ENCODE data around the gene PEA15. TPM values are rescaled to one million over a fixed set of nuclear protein-coding genes. Genes with fewer than 3 reads are reported as not detected.

PEA15 gene
- total and polyA plus RNA-seq, 10 of the 15 experiments (the other 5 are each of a cell fraction or from before 2014, with no cell fraction given) = 15.1 to 269 (median 65.6) TPM

DNA sequence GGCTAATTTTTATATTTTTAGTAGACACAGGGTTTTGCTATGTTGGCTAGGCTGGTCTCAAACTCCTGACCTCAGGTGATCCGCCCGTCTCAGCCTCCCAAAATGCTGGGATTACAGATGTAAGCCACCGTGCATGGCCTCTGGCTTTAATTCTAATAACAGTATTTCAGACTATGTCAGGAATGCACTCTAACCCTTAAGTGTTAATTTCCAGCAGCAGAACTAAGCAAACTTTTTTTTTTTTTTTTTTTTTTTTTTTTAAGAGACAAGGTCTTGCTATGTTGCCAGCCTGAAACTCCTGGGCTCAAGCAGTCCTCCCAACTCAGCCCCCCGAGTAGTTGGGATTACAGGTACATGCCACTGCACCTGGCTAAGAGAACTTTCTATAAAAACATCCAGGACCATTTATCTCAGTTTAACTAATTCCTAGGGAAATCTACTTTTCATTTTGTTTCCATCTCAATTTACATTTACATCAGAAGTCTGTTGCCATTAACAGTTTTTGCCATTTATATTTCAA is 50.7 kb downstream of the PEA15 start:
- Histone ChIP-seq H3K4me1 (ENCODE audit: control insufficient read depth, insufficient read depth, low read length) (no peaks in the 10 kb centered on the region), H3K4me3 (no peak overlapping the region), H3K27me3 (replicated peaks in 1 of 2; ENCODE audit: control insufficient read depth in 2 of 2, insufficient read depth in 2 of 2, low read length in 1 of 2) (no peaks in the 10 kb centered on the region), H3K9me3 (replicated peaks; ENCODE audit: control insufficient read depth, insufficient read depth, low read length) (no peaks in the 10 kb centered on the region), H2AFZ (ENCODE audit: control insufficient read depth, low read depth, low read length) (no peak overlapping the region), H3K9ac (ENCODE audit: control insufficient read depth, insufficient read depth, low read length) (no peak overlapping the region), H3K79me2 (ENCODE audit: control insufficient read depth, insufficient read depth, low read length) (peaks cover 26% of the 10 kb centered on the region), H3K27ac (ENCODE audit: control insufficient read depth, insufficient read depth) (no peak overlapping the region), H3K4me2 (ENCODE audit: control insufficient read depth, insufficient read depth) (no peak overlapping the region), H4K20me1 (ENCODE audit: control insufficient read depth, insufficient read depth) (no peaks in the 10 kb centered on the region), H3K36me3 (ENCODE audit: control insufficient read depth in 2 of 2, insufficient read depth in 2 of 2, low read length in 1 of 2) (no peaks in the 10 kb centered on the region; a peak in 1 of 4 replicates)
- no peak for ATAC-seq
- in situ Hi-C loops (cut with MboI) = no loop called here
- CTCF ChIA-PET = interaction anchor here (0.6 to 10.6 kb wide), 7 partner anchors 14 to 150 kb away, joined by 3 to 273 read pairs (median 8); partner anchors contain the start of gene CASQ1
- RAD21 ChIA-PET (ENCODE audit: unreplicated experiment) = interaction anchor here (1.7 to 6.0 kb wide), 3 partner anchors 36 to 65 kb away, joined by 5 to 128 read pairs (median 6); partner anchors contain the start of gene CASQ1
- SMC1A ChIA-PET (ENCODE audit: uncharacterized antibody, unreplicated experiment) = interaction anchor here (0.9 to 9.5 kb wide), 5 partner anchors 11 to 37 kb away, joined by 3 to 98 read pairs (median 9); no protein-coding TSS in a partner anchor
- intact Hi-C loops (cut with micrococcal nuclease; ENCODE audit: unreplicated experiment) = no loop called here
- no peak for DNase-seq (ENCODE audit: low read depth, low spot score)
- POLR2A ChIA-PET = no interaction called here
- TF ChIP-seq BACH1 (IDR thresholded peaks at IDR 0.05; ENCODE audit: borderline replicate concordance) = no peak
- no peak for TF ChIP-seq MXI1 (IDR thresholded peaks at IDR 0.05; ENCODE audit: low read depth, low read length)
- TF ChIP-seq CEBPB (IDR thresholded peaks at IDR 0.05; ENCODE audit: borderline replicate concordance in 1 of 2, low read depth in 2 of 2, low read length in 2 of 2) = no peak
- TF ChIP-seq, protein P1, sequence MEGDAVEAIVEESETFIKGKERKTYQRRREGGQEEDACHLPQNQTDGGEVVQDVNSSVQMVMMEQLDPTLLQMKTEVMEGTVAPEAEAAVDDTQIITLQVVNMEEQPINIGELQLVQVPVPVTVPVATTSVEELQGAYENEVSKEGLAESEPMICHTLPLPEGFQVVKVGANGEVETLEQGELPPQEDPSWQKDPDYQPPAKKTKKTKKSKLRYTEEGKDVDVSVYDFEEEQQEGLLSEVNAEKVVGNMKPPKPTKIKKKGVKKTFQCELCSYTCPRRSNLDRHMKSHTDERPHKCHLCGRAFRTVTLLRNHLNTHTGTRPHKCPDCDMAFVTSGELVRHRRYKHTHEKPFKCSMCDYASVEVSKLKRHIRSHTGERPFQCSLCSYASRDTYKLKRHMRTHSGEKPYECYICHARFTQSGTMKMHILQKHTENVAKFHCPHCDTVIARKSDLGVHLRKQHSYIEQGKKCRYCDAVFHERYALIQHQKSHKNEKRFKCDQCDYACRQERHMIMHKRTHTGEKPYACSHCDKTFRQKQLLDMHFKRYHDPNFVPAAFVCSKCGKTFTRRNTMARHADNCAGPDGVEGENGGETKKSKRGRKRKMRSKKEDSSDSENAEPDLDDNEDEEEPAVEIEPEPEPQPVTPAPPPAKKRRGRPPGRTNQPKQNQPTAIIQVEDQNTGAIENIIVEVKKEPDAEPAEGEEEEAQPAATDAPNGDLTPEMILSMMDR (IDR thresholded peaks at IDR 0.05 in 2 of 3, conservative IDR thresholded peaks at IDR 0.05 in 1 of 3; ENCODE audit: control insufficient read depth in 2 of 3, extremely low read depth in 1 of 3, insufficient read depth in 1 of 3, low read depth in 3 of 3, low read length in 3 of 3) = no peak
- TF ChIP-seq EED (IDR thresholded peaks at IDR 0.05; ENCODE audit: low read depth) = no peak
- TF ChIP-seq GABPA (IDR thresholded peaks at IDR 0.05; ENCODE audit: low read depth) = no peak
- no peak for TF ChIP-seq RCOR1 (conservative IDR thresholded peaks at IDR 0.05; ENCODE audit: low read depth, low read length)
- TF ChIP-seq, protein P2, sequence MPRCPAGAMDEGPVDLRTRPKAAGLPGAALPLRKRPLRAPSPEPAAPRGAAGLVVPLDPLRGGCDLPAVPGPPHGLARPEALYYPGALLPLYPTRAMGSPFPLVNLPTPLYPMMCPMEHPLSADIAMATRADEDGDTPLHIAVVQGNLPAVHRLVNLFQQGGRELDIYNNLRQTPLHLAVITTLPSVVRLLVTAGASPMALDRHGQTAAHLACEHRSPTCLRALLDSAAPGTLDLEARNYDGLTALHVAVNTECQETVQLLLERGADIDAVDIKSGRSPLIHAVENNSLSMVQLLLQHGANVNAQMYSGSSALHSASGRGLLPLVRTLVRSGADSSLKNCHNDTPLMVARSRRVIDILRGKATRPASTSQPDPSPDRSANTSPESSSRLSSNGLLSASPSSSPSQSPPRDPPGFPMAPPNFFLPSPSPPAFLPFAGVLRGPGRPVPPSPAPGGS (IDR thresholded peaks at IDR 0.05; ENCODE audit: borderline replicate concordance, insufficient read depth, low read depth, low read length, poor library complexity, severe bottlenecking) = no peak
- no peak for TF ChIP-seq POLR2AphosphoS2 (IDR thresholded peaks at IDR 0.05; ENCODE audit: low read depth, low read length)
- TF ChIP-seq SIX5 (IDR thresholded peaks at IDR 0.05; ENCODE audit: low read depth, low read length, severe bottlenecking) = no peak
- TF ChIP-seq FOXM1 (IDR thresholded peaks at IDR 0.05; ENCODE audit: low read depth, low read length) = no peak
- no peak for TF ChIP-seq ZNF217 (IDR thresholded peaks at IDR 0.05)
- TF ChIP-seq, protein P3, sequence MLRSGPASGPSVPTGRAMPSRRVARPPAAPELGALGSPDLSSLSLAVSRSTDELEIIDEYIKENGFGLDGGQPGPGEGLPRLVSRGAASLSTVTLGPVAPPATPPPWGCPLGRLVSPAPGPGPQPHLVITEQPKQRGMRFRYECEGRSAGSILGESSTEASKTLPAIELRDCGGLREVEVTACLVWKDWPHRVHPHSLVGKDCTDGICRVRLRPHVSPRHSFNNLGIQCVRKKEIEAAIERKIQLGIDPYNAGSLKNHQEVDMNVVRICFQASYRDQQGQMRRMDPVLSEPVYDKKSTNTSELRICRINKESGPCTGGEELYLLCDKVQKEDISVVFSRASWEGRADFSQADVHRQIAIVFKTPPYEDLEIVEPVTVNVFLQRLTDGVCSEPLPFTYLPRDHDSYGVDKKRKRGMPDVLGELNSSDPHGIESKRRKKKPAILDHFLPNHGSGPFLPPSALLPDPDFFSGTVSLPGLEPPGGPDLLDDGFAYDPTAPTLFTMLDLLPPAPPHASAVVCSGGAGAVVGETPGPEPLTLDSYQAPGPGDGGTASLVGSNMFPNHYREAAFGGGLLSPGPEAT (IDR thresholded peaks at IDR 0.05; ENCODE audit: low read depth) = no peak
- no peak for TF ChIP-seq ZSCAN29 (IDR thresholded peaks at IDR 0.05)
- TF ChIP-seq ETV6 (conservative IDR thresholded peaks at IDR 0.05 in 1 of 2, IDR thresholded peaks at IDR 0.05 in 1 of 2; ENCODE audit: borderline replicate concordance in 1 of 2, low read depth in 1 of 2) = no peak
- TF ChIP-seq STAT3 (IDR thresholded peaks at IDR 0.05; ENCODE audit: low read depth, low read length) = no peak
- TF ChIP-seq RUNX3 (IDR thresholded peaks at IDR 0.05; ENCODE audit: low read length) = no peak
- FAIRE-seq = no peak
- WGBS (ENCODE audit: insufficient coverage, insufficient replicate concordance, low lambda C conversion rate, missing lambda C conversion rate) = 65% methylated on average over 4 of the region's 4 CpGs
- no TSS peak for BruUV-seq (replicated peaks)

All from GM12878 (cell line).